H7 (cell line): Measurements from ENCODE around the gene TAF3. TPM values are rescaled to one million over a fixed set of nuclear protein-coding genes. Genes with fewer than 3 reads are reported as not detected.
"Not testable (repeated sequence)": the region's sequence is repeated elsewhere in the genome, so short reads cannot be mapped to it uniquely, and the experiment has no call there.

ENCODE experiments used
- DNase-seq: peaks from one replicate; pipeline ENCODE4 v3.0.0; 2012
- H3K27me3 ChIP-seq: 2 replicates; pipeline ENCODE4 v1.6.0; 2011; ENCODE audit warnings: mild to moderate bottlenecking, low read length; ENCODE audit not compliant: control insufficient read depth, insufficient read depth
- H3K36me3 ChIP-seq: replicated peaks from 2 replicates; pipeline ENCODE4 v1.5.1; 2011; ENCODE audit warnings: low read length; ENCODE audit not compliant: control insufficient read depth, insufficient read depth
- H3K4me3 ChIP-seq: 2 replicates; pipeline ENCODE4 v1.5.1; 2011; ENCODE audit warnings: low read depth, mild to moderate bottlenecking, control low read depth, low read length, moderate library complexity; ENCODE audit not compliant: insufficient read depth
- total RNA-seq: library from RNA; depleted of rRNA; stranded (reverse); fragments of >200 nt; shearing (Covaris generic); gene quantifications from 2 replicates; pipeline ENCODE4 v1.2.3, GENCODE V29; 2014

Gene TAF3
- total RNA-seq, 1 experiment from 2014 or later: 1.5 TPM

GRCh38 chr10:8014649-8015048 is 196.3 kb downstream of the TAF3 start:
- DNase-seq: peak; percentile 24
- no peaks in the 10 kb centered on the region for H3K36me3 ChIP-seq

GRCh38 chr10:8017277-8017676 is 199.0 kb downstream of the TAF3 start:
- H3K27me3 ChIP-seq: no peaks in the 10 kb centered on the region
- H3K4me3 ChIP-seq: no peak overlapping the region
- DNase-seq: peak; percentile 50
- H3K36me3 ChIP-seq: no peaks in the 10 kb centered on the region

More at GRCh38 chr10:8014649-8015048, 196.3 kb downstream of the TAF3 start:
- no peaks in the 10 kb centered on the region for H3K27me3 ChIP-seq
- H3K4me3 ChIP-seq: no peak overlapping the region

- Histone ChIP-seq H3K27me3 (no peaks in the 10 kb centered on the region), H3K4me3 (no peak overlapping the region), H3K36me3 (no peaks in the 10 kb centered on the region)
Measured at GRCh38 chr10:8023321-8023720, 205.0 kb downstream of the TAF3 start.

GRCh38 chr10:8023851-8024250 is 205.5 kb downstream of the TAF3 start:
- no peak for DNase-seq
- no peaks in the 10 kb centered on the region for H3K36me3 ChIP-seq
- H3K4me3 ChIP-seq: no peak overlapping the region
- no peaks in the 10 kb centered on the region for H3K27me3 ChIP-seq

More at GRCh38 chr10:8023321-8023720, 205.0 kb downstream of the TAF3 start:
- DNase-seq: no peak

DNA sequence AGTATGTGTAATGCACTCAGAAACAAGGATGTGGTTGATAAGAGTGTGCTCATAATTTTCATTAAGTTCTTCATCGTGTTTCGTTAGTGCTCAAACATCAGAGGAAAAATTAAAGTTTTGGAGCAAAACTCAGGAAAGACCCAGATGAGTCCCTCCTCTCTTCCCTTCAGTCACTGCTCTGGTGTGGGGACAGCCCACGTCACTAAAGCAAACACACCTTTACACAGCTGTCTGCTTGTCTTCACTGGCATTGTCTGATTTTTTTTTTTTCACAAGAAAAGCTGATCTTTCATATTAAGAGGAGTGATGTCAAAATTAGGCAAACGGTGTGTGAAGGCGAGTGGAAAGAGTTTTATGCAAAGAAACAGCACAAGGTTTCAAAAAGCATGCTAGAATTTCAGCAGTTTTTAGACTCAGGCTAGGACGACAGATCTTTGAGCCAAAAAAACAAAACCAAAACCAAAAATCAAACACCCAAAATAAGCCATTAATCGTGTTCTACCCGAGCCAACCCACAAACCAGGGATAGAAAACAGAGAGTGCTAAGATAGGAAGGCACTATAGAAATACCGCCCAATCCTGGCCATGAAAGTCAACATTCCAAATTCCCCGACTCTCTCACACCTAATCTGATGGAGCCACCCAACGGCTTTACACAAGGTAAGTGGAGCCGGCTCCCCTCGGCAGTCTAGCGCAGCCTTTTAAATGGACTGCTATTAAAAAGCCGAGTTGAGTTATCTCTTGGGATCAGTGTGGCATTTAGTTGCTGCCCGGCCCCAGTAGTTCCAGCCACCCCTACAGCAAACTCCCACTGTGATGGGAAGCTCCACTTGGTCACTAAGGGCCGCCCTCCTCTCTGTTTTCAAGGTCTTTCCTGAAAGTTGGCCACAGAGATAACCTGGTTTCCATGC is 208.3 kb downstream of the TAF3 start:
- DNase-seq: peak; percentile 32
- H3K36me3 ChIP-seq: no peaks in the 10 kb centered on the region

GRCh38 chr10:8031211-8031610 is 212.9 kb downstream of the TAF3 start:
- H3K4me3 ChIP-seq, DNase-seq, H3K36me3 ChIP-seq: not testable (repeated sequence)
- H3K27me3 ChIP-seq: peaks cover 47% of the 10 kb centered on the region

More for the DNA sequence above, 208.3 kb downstream of the TAF3 start:
- H3K27me3 ChIP-seq: peaks cover 2% of the 10 kb centered on the region
- no peak overlapping the region for H3K4me3 ChIP-seq

DNA sequence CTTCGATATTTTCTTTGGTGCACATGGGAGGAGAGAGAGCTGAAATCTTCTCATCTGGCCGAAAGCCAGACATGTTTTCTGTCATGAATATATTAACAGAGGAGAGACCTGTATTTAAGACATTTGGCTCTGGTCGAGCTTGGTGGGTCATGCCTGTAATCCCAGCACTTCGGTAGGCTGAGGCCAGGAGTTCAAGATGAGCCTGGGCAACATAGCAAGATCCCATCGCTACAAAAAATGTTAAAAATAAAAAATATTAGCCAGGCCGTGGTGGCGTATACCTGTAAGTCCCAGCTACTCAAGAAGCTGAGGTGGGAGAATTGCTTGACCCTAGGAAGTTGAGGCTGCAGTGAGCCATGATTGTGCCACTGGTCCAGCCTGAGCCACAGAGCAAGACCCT is 214.3 kb downstream of the TAF3 start:
- Histone ChIP-seq H3K27me3 (peaks cover 61% of the 10 kb centered on the region), H3K36me3 (no peaks in the 10 kb centered on the region), H3K4me3 (no peak overlapping the region)
- DNase-seq: no peak

DNA sequence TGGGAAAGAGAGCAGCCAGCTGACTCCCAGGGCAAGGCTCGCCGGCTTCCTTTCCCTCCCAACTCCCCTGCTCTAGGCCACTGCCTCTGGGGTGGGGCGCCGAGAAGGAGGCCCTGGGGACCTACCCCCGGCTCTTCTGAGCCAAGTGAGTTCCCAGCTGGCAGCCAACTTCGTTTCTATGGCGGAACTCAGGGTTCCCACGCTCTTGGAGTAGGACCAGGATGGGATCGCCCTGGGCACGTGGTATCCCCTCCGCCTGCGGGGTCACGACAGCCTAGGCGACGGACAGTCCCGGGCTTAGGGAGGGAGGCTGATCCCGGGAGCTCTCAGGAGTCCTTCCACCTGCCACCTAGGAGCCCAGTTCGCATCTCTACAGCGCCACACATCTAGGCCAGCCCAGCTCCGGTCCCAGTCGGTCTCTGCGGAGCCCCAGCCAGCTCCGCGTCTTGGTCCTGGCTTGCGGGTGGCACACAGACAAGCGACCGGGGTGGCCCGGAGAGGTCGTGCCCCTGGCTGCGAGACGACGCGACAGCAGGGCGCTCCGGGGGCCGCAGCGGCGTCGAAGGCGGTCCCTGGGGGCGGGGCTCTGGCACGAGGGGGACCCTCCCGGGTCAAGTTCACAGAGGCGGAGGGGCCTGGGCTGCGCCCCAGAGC is 215.6 kb downstream of the TAF3 start:
- Histone ChIP-seq H3K4me3 (peak overlapping the region; percentile 25), H3K27me3 (peaks cover 75% of the 10 kb centered on the region), H3K36me3 (no peaks in the 10 kb centered on the region)
- peak; percentile 78 for DNase-seq

DNA sequence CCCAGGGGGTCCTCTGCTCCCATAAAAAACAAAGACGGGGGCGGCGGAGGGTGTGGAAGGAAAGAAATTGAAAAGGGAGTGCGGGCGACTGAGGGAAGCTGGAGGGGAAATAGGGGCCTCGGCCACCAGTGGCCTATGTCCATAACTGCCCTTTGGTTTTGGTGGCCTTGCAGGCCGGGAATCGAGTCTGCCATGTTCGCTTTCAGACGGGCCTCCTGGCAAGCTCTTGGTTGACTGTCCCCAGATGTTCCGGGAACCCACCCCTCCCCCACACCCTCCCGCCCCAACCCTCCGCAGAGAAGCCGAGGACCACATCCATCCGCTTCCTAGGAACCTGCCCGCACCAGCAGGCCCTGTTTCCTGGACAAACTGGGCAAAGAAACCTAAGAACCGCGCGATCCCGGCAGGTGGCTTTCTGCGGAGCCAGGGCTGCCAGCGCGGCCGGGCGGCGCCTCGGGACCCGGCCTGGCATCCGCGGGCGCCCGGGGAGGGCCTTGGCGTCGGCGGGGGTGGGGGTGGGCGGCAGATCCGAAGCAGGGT is 216.2 kb downstream of the TAF3 start:
- H3K27me3 ChIP-seq: peaks cover 81% of the 10 kb centered on the region
- no peaks in the 10 kb centered on the region for H3K36me3 ChIP-seq
- DNase-seq: peak; percentile 75
- H3K4me3 ChIP-seq: peak overlapping the region; percentile 25

DNA sequence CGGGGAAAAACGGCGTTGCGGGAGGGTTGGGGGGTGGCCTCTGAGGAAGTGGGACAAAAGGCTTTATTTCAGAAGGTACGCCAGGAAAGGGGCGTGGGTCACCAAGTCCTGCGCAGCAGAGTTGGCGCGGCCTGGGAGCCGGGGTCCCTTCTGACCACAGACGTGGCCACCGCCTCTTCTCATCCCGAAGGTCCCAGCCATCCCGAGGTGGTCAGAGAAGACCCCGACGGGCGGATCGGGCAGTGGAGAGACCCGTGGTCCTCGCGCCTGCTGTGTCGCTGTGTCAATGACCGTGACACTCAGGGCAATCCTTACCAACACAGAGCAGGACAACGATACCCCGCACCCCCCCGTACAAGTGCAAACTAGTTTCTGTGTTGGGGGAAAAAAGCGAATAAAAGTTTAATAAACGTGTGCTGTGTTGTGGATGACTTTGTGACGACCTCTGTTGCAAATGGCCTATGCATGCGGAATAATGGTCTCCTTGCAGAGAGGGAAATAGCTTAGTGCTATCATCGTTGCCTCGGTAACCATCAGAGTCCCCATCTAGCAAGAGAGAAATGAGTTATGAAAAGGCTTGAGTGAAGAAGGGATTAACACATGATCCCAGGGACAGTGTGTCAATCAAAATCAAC is 216.8 kb downstream of the TAF3 start:
- DNase-seq: peak; percentile 43
- peak overlapping the region; percentile 8; the same call in 1 of the 2 replicates for H3K4me3 ChIP-seq

GRCh38 chr10:8035641-8036470 is 217.6 kb downstream of the TAF3 start:
- no peaks in the 10 kb centered on the region for H3K36me3 ChIP-seq
- peak; percentile 74 for DNase-seq
- peaks cover 94% of the 10 kb centered on the region for H3K27me3 ChIP-seq
- no peak overlapping the region for H3K4me3 ChIP-seq

More for the DNA sequence above, 216.8 kb downstream of the TAF3 start:
- no peaks in the 10 kb centered on the region for H3K36me3 ChIP-seq
- peaks cover 87% of the 10 kb centered on the region for H3K27me3 ChIP-seq

DNA sequence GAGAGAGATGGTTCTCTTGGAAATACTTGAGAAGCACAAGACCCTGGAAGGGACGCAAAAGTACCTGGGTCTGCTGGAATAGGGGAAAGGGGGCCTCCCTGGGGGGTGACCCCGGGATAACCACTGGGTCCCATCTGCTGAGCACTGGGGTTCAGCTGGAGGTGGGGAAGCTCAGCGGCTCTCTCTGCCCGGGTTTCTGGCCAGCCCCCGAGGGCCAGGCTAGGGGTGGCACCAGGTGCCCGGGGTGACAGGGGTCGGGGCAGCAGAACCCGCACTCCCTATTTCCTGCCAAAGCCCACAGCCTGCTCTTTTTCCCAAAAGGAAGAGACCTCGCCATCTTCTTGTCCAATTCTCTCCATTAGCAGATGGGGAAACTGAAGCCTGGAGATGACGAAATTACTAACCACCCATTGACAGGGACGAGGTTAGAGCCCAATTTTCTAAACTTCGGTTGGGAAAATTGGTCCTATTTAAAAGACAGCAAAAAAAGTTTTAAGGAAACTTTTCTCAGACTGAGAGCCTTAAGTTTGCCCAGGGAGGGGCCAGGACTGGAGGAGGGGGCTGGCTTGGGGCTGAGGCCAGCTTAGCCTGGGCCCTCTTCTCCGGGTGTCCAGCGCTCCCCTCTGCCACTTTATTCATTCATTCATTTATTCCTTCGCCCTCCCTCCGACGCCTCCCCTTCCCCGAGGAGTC is 218.3 kb downstream of the TAF3 start:
- Histone ChIP-seq H3K27me3 (peaks cover 99% of the 10 kb centered on the region), H3K36me3 (no peaks in the 10 kb centered on the region), H3K4me3 (no peak overlapping the region)
- peak; percentile 65 for DNase-seq

DNA sequence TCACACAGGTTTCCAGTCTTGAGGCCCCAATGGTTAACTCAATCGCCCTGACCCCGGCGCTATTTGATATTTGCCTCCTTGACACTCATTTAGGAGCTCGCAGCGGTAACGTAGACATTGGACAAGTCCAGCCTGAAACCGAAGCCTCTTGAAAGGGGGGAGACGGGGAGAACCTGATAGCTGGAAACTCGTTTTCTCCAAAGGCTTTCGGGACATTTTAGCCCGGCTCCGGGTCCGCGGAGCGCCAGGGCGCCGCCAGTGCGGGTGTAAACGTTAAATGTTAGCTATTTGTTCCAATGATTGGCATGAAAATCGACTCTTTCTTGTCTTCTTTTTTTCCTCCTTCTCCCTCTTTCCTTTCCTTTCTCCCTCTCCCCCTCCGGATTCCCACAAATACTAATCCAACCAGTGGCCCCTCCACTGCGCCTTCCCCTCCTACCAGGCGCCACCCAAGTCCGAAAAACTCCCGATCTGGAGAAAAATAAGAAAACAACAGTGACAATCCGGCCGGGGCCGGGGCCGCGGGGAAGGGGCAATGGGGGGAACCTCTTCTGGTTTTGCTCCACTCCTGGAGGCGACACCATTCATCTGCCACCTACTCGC is 219.0 kb downstream of the TAF3 start:
- Histone ChIP-seq H3K27me3 (peaks cover 100% of the 10 kb centered on the region), H3K4me3 (no peak overlapping the region), H3K36me3 (no peaks in the 10 kb centered on the region)
- peak; percentile 61 for DNase-seq
